Vagina (tissue), 2 donors: ENCODE results near the gene TMEM151B.

Source experiments
- POLR2A ChIP-seq, 2 donors: fragments of 450-650 bp; IDR thresholded peaks; one replicate each; pipeline ENCODE4 v1.6.1; 2017; ENCODE audit warnings: antibody characterized with exemption in 2 of 2, mild to moderate bottlenecking in 2 of 2, moderate library complexity in 2 of 2
- POLR2AphosphoS5 ChIP-seq, 2 donors: sonication (generic); formaldehyde crosslinking; IDR thresholded peaks; one replicate each; pipeline ENCODE4 v1.9.0; 2017; ENCODE audit warnings: antibody characterized with exemption in 2 of 2, mild to moderate bottlenecking in 2 of 2, low read depth in 1 of 2; ENCODE audit not compliant: insufficient read depth in 1 of 2
- TF ChIP-seq, protein P1 (sequence below), 3 experiments: fragments of 450-650 bp in 2 of 3; fragments of 200-600 bp in 1 of 3; sonication (generic) in 1 of 3; IDR thresholded peaks; one replicate each; pipeline ENCODE4 v1.5.1; 2017 to 2019; ENCODE audit warnings: antibody characterized with exemption in 3 of 3, mild to moderate bottlenecking in 2 of 3, moderate library complexity in 2 of 3

DNA sequence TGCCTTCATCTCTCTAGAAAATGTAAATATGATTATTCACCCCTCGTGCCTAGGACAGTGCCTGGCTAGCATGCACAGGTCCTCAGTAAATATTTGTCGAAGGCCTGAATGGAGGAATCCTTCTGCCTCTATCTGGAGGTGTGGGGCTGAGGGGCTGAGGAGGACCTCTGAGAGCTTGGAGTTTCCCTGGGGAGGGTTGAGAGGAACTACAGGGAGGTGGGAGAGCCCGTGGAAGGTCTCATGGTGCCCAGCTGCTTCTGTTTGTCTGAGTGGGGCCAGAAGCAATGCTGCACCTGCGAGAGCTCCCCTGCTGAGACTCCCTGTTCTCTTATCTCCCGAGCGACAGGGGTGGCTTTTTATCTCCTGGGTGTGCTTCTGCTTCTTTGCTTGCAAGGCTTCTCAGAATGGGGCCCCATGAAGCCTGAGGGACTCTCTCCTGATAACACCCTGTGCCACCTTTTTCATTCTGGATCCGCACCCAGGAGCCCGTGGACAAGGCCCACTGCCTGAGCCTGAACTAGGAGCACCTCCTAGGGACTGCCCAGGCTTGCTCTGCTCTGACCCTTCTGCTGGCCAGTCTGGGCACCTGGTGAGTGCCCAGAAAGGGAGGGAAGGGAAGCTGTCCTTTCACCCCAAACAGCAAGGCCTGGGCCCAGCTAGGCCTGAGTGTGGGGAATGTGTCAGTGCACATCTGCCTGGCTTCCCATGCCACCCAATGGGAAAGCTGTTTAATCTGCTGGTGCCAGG, 44.5 kb upstream of the TMEM151B start:
- TF ChIP-seq POLR2AphosphoS5 (IDR thresholded peaks at IDR 0.05; ENCODE audit: insufficient read depth in 1 of 2, low read depth in 1 of 2) = no peak
- TF ChIP-seq, protein P1, sequence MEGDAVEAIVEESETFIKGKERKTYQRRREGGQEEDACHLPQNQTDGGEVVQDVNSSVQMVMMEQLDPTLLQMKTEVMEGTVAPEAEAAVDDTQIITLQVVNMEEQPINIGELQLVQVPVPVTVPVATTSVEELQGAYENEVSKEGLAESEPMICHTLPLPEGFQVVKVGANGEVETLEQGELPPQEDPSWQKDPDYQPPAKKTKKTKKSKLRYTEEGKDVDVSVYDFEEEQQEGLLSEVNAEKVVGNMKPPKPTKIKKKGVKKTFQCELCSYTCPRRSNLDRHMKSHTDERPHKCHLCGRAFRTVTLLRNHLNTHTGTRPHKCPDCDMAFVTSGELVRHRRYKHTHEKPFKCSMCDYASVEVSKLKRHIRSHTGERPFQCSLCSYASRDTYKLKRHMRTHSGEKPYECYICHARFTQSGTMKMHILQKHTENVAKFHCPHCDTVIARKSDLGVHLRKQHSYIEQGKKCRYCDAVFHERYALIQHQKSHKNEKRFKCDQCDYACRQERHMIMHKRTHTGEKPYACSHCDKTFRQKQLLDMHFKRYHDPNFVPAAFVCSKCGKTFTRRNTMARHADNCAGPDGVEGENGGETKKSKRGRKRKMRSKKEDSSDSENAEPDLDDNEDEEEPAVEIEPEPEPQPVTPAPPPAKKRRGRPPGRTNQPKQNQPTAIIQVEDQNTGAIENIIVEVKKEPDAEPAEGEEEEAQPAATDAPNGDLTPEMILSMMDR (IDR thresholded peaks at IDR 0.05) = no peak
- TF ChIP-seq POLR2A (IDR thresholded peaks at IDR 0.05) = no peak
